ENCODE results near the gene NUTF2.
A peak's percentile ranks its signal among the peaks of the same experiment; 100 is the strongest.

Gene NUTF2

GRCh38 chr16:67846320-67847063 lies at the start of gene NUTF2:
Gene NUTF2, plus strand, starts transcription at chr16:67846933. Its CDS starts 18,198 bp downstream, at chr16:67865131.
- H3K36me3 ChIP-seq (replicated peaks): peaks cover 32% of the 10 kb centered on the region
- H3K27me3 ChIP-seq (ENCODE audit: low read depth): no peaks in the 10 kb centered on the region
- H3K4me1 ChIP-seq: peaks cover 37% of the 10 kb centered on the region
- in situ Hi-C loops (cut with MboI; ENCODE audit: low sequenced_read_pairs): no loop called here
- DNase-seq (ENCODE audit: low spot score in 2 of 2): peak; percentile 95 to 98
- peak within 1 kb of the TSS; percentile 98 for H3K4me3 ChIP-seq
- no peaks in the 10 kb centered on the region for H3K9me3 ChIP-seq

GRCh38 chr16:67800338-67800926 lies 46.3 kb upstream of the NUTF2 start:
- H3K4me1 ChIP-seq: peaks cover 6% of the 10 kb centered on the region
- peaks cover 19% of the 10 kb centered on the region for H3K36me3 ChIP-seq (replicated peaks)
- no peaks in the 10 kb centered on the region for H3K9me3 ChIP-seq
- H3K4me3 ChIP-seq: no peak overlapping the region
- in situ Hi-C loops (cut with MboI; ENCODE audit: low sequenced_read_pairs): no loop called here
- DNase-seq (ENCODE audit: low spot score in 2 of 2): no peak
- H3K27me3 ChIP-seq (ENCODE audit: low read depth): no peaks in the 10 kb centered on the region

- peaks cover 8% of the 10 kb centered on the region for H3K4me1 ChIP-seq
- DNase-seq (ENCODE audit: low spot score in 2 of 2): no peak
- H3K4me3 ChIP-seq: no peak overlapping the region
- no peaks in the 10 kb centered on the region for H3K9me3 ChIP-seq
- H3K36me3 ChIP-seq (replicated peaks): peaks cover 19% of the 10 kb centered on the region
- H3K27me3 ChIP-seq (ENCODE audit: low read depth): no peaks in the 10 kb centered on the region
- in situ Hi-C loops (cut with MboI; ENCODE audit: low sequenced_read_pairs): no loop called here
Observed at GRCh38 chr16:67801241-67801640, 45.5 kb upstream of the NUTF2 start.

- H3K27me3 ChIP-seq (ENCODE audit: low read depth): no peaks in the 10 kb centered on the region
- peaks cover 19% of the 10 kb centered on the region for H3K36me3 ChIP-seq (replicated peaks)
- DNase-seq (ENCODE audit: low spot score in 2 of 2): no peak
- H3K4me3 ChIP-seq: no peak overlapping the region
- no peaks in the 10 kb centered on the region for H3K9me3 ChIP-seq
- peaks cover 8% of the 10 kb centered on the region for H3K4me1 ChIP-seq
- in situ Hi-C loops (cut with MboI; ENCODE audit: low sequenced_read_pairs): no loop called here
Observed at GRCh38 chr16:67801883-67802282, 44.9 kb upstream of the NUTF2 start.

GRCh38 chr16:67803894-67804293 lies 42.8 kb upstream of the NUTF2 start:
- H3K27me3 ChIP-seq (ENCODE audit: low read depth): no peaks in the 10 kb centered on the region
- no peak for DNase-seq (ENCODE audit: low spot score in 2 of 2)
- peaks cover 8% of the 10 kb centered on the region for H3K4me1 ChIP-seq
- no peak overlapping the region for H3K4me3 ChIP-seq
- H3K36me3 ChIP-seq (replicated peaks): peaks cover 19% of the 10 kb centered on the region
- no peaks in the 10 kb centered on the region for H3K9me3 ChIP-seq
- in situ Hi-C loops (cut with MboI; ENCODE audit: low sequenced_read_pairs): no loop called here

- H3K27me3 ChIP-seq (ENCODE audit: low read depth): no peaks in the 10 kb centered on the region
- H3K9me3 ChIP-seq: no peaks in the 10 kb centered on the region
- no peak for DNase-seq (ENCODE audit: low spot score in 2 of 2)
- peak overlapping the region; percentile 97 for H3K4me3 ChIP-seq
- in situ Hi-C loops (cut with MboI; ENCODE audit: low sequenced_read_pairs): no loop called here
- H3K4me1 ChIP-seq: peaks cover 8% of the 10 kb centered on the region
- peaks cover 14% of the 10 kb centered on the region for H3K36me3 ChIP-seq (replicated peaks)
Observed at GRCh38 chr16:67804853-67805542, 41.7 kb upstream of the NUTF2 start.

GRCh38 chr16:67805718-67806427 lies 40.9 kb upstream of the NUTF2 start:
- in situ Hi-C loops (cut with MboI; ENCODE audit: low sequenced_read_pairs): no loop called here
- DNase-seq (ENCODE audit: low spot score in 2 of 2): no peak
- Histone ChIP-seq H3K4me3 (peak overlapping the region; percentile 97), H3K27me3 (ENCODE audit: low read depth) (no peaks in the 10 kb centered on the region), H3K4me1 (peaks cover 8% of the 10 kb centered on the region), H3K36me3 (replicated peaks) (peaks cover 12% of the 10 kb centered on the region; the same call in 1 of the 2 replicates), H3K9me3 (no peaks in the 10 kb centered on the region)

- Histone ChIP-seq H3K27me3 (ENCODE audit: low read depth) (no peaks in the 10 kb centered on the region), H3K9me3 (no peaks in the 10 kb centered on the region), H3K4me3 (peak within 1 kb of the TSS; percentile 97), H3K36me3 (replicated peaks) (peaks cover 10% of the 10 kb centered on the region; the same call in 1 of the 2 replicates), H3K4me1 (peaks cover 8% of the 10 kb centered on the region)
- in situ Hi-C loops (cut with MboI; ENCODE audit: low sequenced_read_pairs): no loop called here
- DNase-seq (ENCODE audit: low spot score in 2 of 2): peak; percentile 98 to 100
Observed at GRCh38 chr16:67806428-67807147, 40.1 kb upstream of the NUTF2 start, which contains the start of the genes RANBP10 and TSNAXIP1. Gene RANBP10, minus strand, starts transcription at chr16:67806560. Its CDS starts 24 bp downstream, at chr16:67806536. Gene TSNAXIP1, plus strand, starts transcription at chr16:67806889. Its CDS starts 261 bp downstream, at chr16:67807150.

GRCh38 chr16:67807148-67807682 lies 39.5 kb upstream of the NUTF2 start:
- in situ Hi-C loops (cut with MboI; ENCODE audit: low sequenced_read_pairs): no loop called here
- Histone ChIP-seq H3K27me3 (ENCODE audit: low read depth) (no peaks in the 10 kb centered on the region), H3K9me3 (no peaks in the 10 kb centered on the region), H3K4me1 (peaks cover 8% of the 10 kb centered on the region), H3K4me3 (peak overlapping the region; percentile 97), H3K36me3 (replicated peaks) (peaks cover 6% of the 10 kb centered on the region; the same call in 1 of the 2 replicates)
- peak in 1 of 2 experiments; percentile 27 for DNase-seq (ENCODE audit: low spot score in 2 of 2)

GRCh38 chr16:67811899-67812298 lies 34.8 kb upstream of the NUTF2 start:
- DNase-seq (ENCODE audit: low spot score in 2 of 2): no peak
- no peaks in the 10 kb centered on the region for H3K9me3 ChIP-seq
- in situ Hi-C loops (cut with MboI; ENCODE audit: low sequenced_read_pairs): no loop called here
- H3K36me3 ChIP-seq (replicated peaks): no peaks in the 10 kb centered on the region
- no peaks in the 10 kb centered on the region for H3K4me1 ChIP-seq
- H3K4me3 ChIP-seq: no peak overlapping the region
- H3K27me3 ChIP-seq (ENCODE audit: low read depth): no peaks in the 10 kb centered on the region

- Histone ChIP-seq H3K36me3 (replicated peaks) (no peaks in the 10 kb centered on the region), H3K9me3 (no peaks in the 10 kb centered on the region), H3K4me1 (no peaks in the 10 kb centered on the region), H3K4me3 (no peak overlapping the region), H3K27me3 (ENCODE audit: low read depth) (no peaks in the 10 kb centered on the region)
- DNase-seq (ENCODE audit: low spot score in 2 of 2): no peak
- in situ Hi-C loops (cut with MboI; ENCODE audit: low sequenced_read_pairs): no loop called here
Observed at GRCh38 chr16:67814567-67814966, 32.2 kb upstream of the NUTF2 start.

- H3K4me3 ChIP-seq: no peak overlapping the region
- no peaks in the 10 kb centered on the region for H3K4me1 ChIP-seq
- H3K27me3 ChIP-seq (ENCODE audit: low read depth): no peaks in the 10 kb centered on the region
- H3K9me3 ChIP-seq: no peaks in the 10 kb centered on the region
- no peak for DNase-seq (ENCODE audit: low spot score in 2 of 2)
- in situ Hi-C loops (cut with MboI; ENCODE audit: low sequenced_read_pairs): no loop called here
- H3K36me3 ChIP-seq (replicated peaks): no peaks in the 10 kb centered on the region
Observed at GRCh38 chr16:67820608-67821259, 26.0 kb upstream of the NUTF2 start.

All from HAP-1 (cell line).